ENCODE results near the gene CIDEB. TPM values are rescaled to one million over a fixed set of nuclear protein-coding genes. Genes with fewer than 3 reads are reported as not detected.

The CIDEB gene
- total RNA-seq, 4 donors from 2014 or later: 4.6 to 13.0 (median 9.5) TPM

GRCh38 chr14:24256960-24257359 lies 50.8 kb downstream of the CIDEB start:
- TF ChIP-seq POLR2A (IDR thresholded peaks at IDR 0.05): no peak
- TF ChIP-seq, protein P1, sequence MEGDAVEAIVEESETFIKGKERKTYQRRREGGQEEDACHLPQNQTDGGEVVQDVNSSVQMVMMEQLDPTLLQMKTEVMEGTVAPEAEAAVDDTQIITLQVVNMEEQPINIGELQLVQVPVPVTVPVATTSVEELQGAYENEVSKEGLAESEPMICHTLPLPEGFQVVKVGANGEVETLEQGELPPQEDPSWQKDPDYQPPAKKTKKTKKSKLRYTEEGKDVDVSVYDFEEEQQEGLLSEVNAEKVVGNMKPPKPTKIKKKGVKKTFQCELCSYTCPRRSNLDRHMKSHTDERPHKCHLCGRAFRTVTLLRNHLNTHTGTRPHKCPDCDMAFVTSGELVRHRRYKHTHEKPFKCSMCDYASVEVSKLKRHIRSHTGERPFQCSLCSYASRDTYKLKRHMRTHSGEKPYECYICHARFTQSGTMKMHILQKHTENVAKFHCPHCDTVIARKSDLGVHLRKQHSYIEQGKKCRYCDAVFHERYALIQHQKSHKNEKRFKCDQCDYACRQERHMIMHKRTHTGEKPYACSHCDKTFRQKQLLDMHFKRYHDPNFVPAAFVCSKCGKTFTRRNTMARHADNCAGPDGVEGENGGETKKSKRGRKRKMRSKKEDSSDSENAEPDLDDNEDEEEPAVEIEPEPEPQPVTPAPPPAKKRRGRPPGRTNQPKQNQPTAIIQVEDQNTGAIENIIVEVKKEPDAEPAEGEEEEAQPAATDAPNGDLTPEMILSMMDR (IDR thresholded peaks at IDR 0.05): no peak
- Histone ChIP-seq H3K27me3 (no peaks in the 10 kb centered on the region), H3K9me3 (no peaks in the 10 kb centered on the region), H3K4me1 (peaks cover 15 to 16% of the 10 kb centered on the region in 2 donors), H3K27ac (no peak overlapping the region), H3K4me3 (replicated peaks in 1 of 3) (no peak overlapping the region), H3K36me3 (no peaks in the 10 kb centered on the region)
- no peak for DNase-seq
- intact Hi-C loops (cut with DNase I): no loop called here
- WGBS, 2 donors: 74 to 79% methylated on average over 4 of the region's 4 CpGs

DNA sequence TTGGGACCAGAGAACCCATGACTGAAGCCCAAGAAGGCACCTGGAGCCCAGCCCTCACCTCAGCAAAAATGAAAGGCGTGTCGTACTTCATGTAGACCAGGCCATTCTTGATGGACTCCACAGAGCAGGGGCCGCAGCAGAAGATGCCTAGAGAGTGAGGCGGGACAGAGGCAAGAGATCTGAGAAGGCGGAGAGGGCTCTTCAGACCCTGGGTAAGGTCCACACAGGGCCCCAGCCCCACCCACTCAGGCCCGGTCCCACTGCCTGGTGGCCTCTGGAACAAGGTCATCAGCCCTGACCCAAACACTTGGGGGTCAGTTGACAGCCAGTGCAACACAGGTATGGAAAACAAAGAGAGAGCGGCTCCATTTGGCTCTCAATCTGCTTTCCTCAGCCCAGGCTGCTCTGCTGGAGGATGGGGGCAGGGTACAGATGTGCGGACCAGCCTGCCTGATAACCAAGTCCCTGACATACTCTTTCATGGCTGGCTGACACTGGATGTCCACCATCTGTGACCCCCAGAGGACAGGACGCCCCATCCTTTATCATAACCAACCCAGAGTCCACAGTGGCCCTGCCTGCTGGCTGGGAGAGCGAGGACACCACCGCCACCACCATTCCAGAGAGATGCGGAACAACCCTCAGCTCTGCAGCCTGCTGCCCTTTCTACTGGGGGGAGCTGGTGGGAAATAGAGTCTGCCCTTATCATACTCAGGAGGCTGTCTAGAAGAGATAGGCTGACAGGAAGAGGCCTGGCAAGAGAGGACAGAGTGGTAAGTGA lies 51.7 kb downstream of the CIDEB start:
- DNase-seq: no peak
- no peak overlapping the region for H3K27ac ChIP-seq

GRCh38 chr14:24255438-24255837 lies 52.3 kb downstream of the CIDEB start:
- no peak overlapping the region for H3K4me3 ChIP-seq (replicated peaks in 1 of 3)
- H3K27me3 ChIP-seq: no peaks in the 10 kb centered on the region
- no peaks in the 10 kb centered on the region for H3K36me3 ChIP-seq
- 93% methylated on average over 7 to 8 of the region's 8 CpGs for WGBS, 2 donors
- TF ChIP-seq, protein P1 (IDR thresholded peaks at IDR 0.05): no peak
- TF ChIP-seq POLR2A (IDR thresholded peaks at IDR 0.05): no peak
- H3K27ac ChIP-seq: no peak overlapping the region
- DNase-seq: no peak
- intact Hi-C loops (cut with DNase I): no loop called here
- H3K4me1 ChIP-seq: peaks cover 15 to 16% of the 10 kb centered on the region in 2 donors
- H3K9me3 ChIP-seq: no peaks in the 10 kb centered on the region

More for the DNA sequence above, 51.7 kb downstream of the CIDEB start:
- Histone ChIP-seq H3K4me3 (replicated peaks in 1 of 3) (no peak overlapping the region), H3K4me1 (peaks cover 15 to 16% of the 10 kb centered on the region in 2 donors), H3K36me3 (no peaks in the 10 kb centered on the region), H3K27me3 (no peaks in the 10 kb centered on the region), H3K9me3 (no peaks in the 10 kb centered on the region)
- TF ChIP-seq, protein P1 (IDR thresholded peaks at IDR 0.05): no peak
- TF ChIP-seq POLR2A (IDR thresholded peaks at IDR 0.05): no peak
- intact Hi-C loops (cut with DNase I): no loop called here
- 93 to 98% methylated on average over 11 to 12 of the region's 12 CpGs for WGBS, 2 donors

Small RNAs within 50 kb of the gene (small RNA-seq; reads per million reads assigned to genes)
- gene RF00026: not detected

Other genes starting within 250 kb of the CIDEB start
- under 1 TPM in 1 of 4 donors, not detected in 3; 0.29 TPM for gene CPNE6, start 236.4 kb downstream of the CIDEB start, total RNA-seq
- gene PCK2, start 213.7 kb downstream of the CIDEB start, total RNA-seq: 10 to 100 TPM; 29.8 to 47.4 (median 39.3) TPM
- gene DCAF11, start 193.2 kb downstream of the CIDEB start, total RNA-seq: 100 to 1,000 TPM in 3 of 4 donors, 10 to 100 TPM in 1; 90.6 to 155 (median 132) TPM
- gene NRL, start 193.0 kb downstream of the CIDEB start, total RNA-seq: 10 to 100 TPM in 2 of 4 donors, 1 to 10 TPM in 2; 2.1 to 11.7 (median 8.4) TPM
- gene FITM1, start 177.3 kb downstream of the CIDEB start, total RNA-seq: 1 to 10 TPM in 2 of 4 donors, under 1 TPM in 1, not detected in 1; 0.63 to 3.5 (median 2.7) TPM
- gene PSME1, start 171.8 kb downstream of the CIDEB start, total RNA-seq: 100 to 1,000 TPM; 117 to 193 (median 186) TPM
- gene EMC9, start 166.4 kb downstream of the CIDEB start, total RNA-seq: 10 to 100 TPM in 3 of 4 donors, 1 to 10 TPM in 1; 8.3 to 25.5 (median 16.9) TPM
- gene PSME2, start 161.4 kb downstream of the CIDEB start, total RNA-seq: 10 to 100 TPM; 31.3 to 66.6 (median 47.5) TPM
- 100 to 1,000 TPM in 1 of 4 donors, 10 to 100 TPM in 3; 30.6 to 106 (median 67.6) TPM for gene RNF31, start 160.5 kb downstream of the CIDEB start, total RNA-seq
- gene IRF9, start 146.7 kb downstream of the CIDEB start, total RNA-seq: 10 to 100 TPM; 55.1 to 92.3 (median 70.0) TPM
- gene REC8, start 135.9 kb downstream of the CIDEB start, total RNA-seq: 1 to 10 TPM; 4.1 to 7.1 (median 5.4) TPM
- 10 to 100 TPM; 28.1 to 49.0 (median 31.3) TPM for gene IPO4, start 119.2 kb downstream of the CIDEB start, total RNA-seq
- 100 to 1,000 TPM in 3 of 4 donors, 10 to 100 TPM in 1; 92.0 to 114 (median 107) TPM for gene TM9SF1, start 112.5 kb downstream of the CIDEB start, total RNA-seq
- gene TSSK4, start 102.3 kb downstream of the CIDEB start, total RNA-seq: not detected
- gene CHMP4A, start 94.5 kb downstream of the CIDEB start, total RNA-seq: 10 to 100 TPM; 26.5 to 60.2 (median 46.2) TPM
- 10 to 100 TPM; 13.1 to 55.9 (median 25.4) TPM for gene MDP1, start 91.9 kb downstream of the CIDEB start, total RNA-seq
- 100 to 1,000 TPM; 149 to 317 (median 172) TPM for gene NEDD8, start 75.6 kb downstream of the CIDEB start, total RNA-seq
- gene GMPR2, start 75.0 kb downstream of the CIDEB start, total RNA-seq: 100 to 1,000 TPM in 2 of 4 donors, 10 to 100 TPM in 2; 68.8 to 237 (median 110) TPM
- gene TINF2, start 65.4 kb downstream of the CIDEB start, total RNA-seq: 100 to 1,000 TPM in 1 of 4 donors, 10 to 100 TPM in 3; 67.3 to 101 (median 71.6) TPM
- 1 to 10 TPM; 1.9 to 2.8 (median 2.0) TPM for gene TGM1, start 44.8 kb downstream of the CIDEB start, total RNA-seq
- 10 to 100 TPM; 29.8 to 44.8 (median 33.5) TPM for gene RABGGTA, start 36.4 kb downstream of the CIDEB start, total RNA-seq
- 10 to 100 TPM; 35.2 to 59.3 (median 38.3) TPM for gene DHRS1, start 8.2 kb downstream of the CIDEB start, total RNA-seq
- gene NOP9, start 8.1 kb downstream of the CIDEB start, total RNA-seq: 10 to 100 TPM; 16.4 to 22.3 (median 20.7) TPM
- 10 to 100 TPM in 2 of 4 donors, 1 to 10 TPM in 2; 6.8 to 18.5 (median 10.9) TPM for gene LTB4R2, start 2.2 kb upstream of the CIDEB start, total RNA-seq
- gene LTB4R, start 3.5 kb upstream of the CIDEB start, total RNA-seq: 1 to 10 TPM; 4.2 to 7.4 (median 4.3) TPM
- gene ADCY4, start 27.1 kb upstream of the CIDEB start, total RNA-seq: 10 to 100 TPM; 35.2 to 65.4 (median 48.8) TPM
- 10 to 100 TPM; 12.4 to 21.3 (median 18.4) TPM for gene RIPK3, start 32.0 kb upstream of the CIDEB start, total RNA-seq
- gene NFATC4, start 60.2 kb upstream of the CIDEB start, total RNA-seq: 10 to 100 TPM; 19.4 to 41.3 (median 38.6) TPM
- gene NYNRIN, start 91.0 kb upstream of the CIDEB start, total RNA-seq: 10 to 100 TPM; 11.7 to 19.9 (median 12.3) TPM
- gene CBLN3, start 121.7 kb upstream of the CIDEB start, total RNA-seq: 1 to 10 TPM; 1.7 to 3.4 (median 2.3) TPM
- 10 to 100 TPM; 46.9 to 75.0 (median 48.3) TPM for gene KHNYN, start 122.0 kb upstream of the CIDEB start, total RNA-seq
- gene SDR39U1, start 134.8 kb upstream of the CIDEB start, total RNA-seq: 10 to 100 TPM; 35.1 to 75.6 (median 49.2) TPM
- gene CMA1, start 200.3 kb upstream of the CIDEB start, total RNA-seq: not detected

All from thyroid gland (tissue), 4 donors.